H9 (cell line): ENCODE measurements around the gene MYLK4. TPM values are rescaled to one million over a fixed set of nuclear protein-coding genes. Genes with fewer than 3 reads are reported as not detected.

Experiments
- DNase-seq: peaks from one replicate; pipeline ENCODE4 v3.0.0-alpha.2; 2017
- H2AFZ ChIP-seq: one replicate; pipeline ENCODE4 v1.6.1; 2013; ENCODE audit warnings: mild to moderate bottlenecking, low read length, control low read depth, moderate library complexity
- H2AK5ac ChIP-seq: 2 replicates; pipeline ENCODE4 v1.6.1; 2013; ENCODE audit warnings: low read length, control low read depth, mixed read lengths; ENCODE audit not compliant: insufficient read length
- H2BK120ac ChIP-seq: one replicate; pipeline ENCODE4 v1.6.1; 2013; ENCODE audit warnings: low read depth, mild to moderate bottlenecking, low read length, control low read depth, inconsistent platforms; ENCODE audit not compliant: poor library complexity, severe bottlenecking
- H2BK12ac ChIP-seq: 2 replicates; pipeline ENCODE4 v1.6.1; 2013; ENCODE audit warnings: low read length, control low read depth, mixed read lengths, low read depth; ENCODE audit not compliant: insufficient read length
- H2BK15ac ChIP-seq: 2 replicates; pipeline ENCODE4 v1.6.1; 2013; ENCODE audit warnings: low read depth, low read length, control low read depth
- H2BK20ac ChIP-seq: one replicate; pipeline ENCODE4 v1.6.1; 2013; ENCODE audit warnings: low read depth, mild to moderate bottlenecking, low read length, control low read depth, inconsistent platforms; ENCODE audit not compliant: poor library complexity, severe bottlenecking
- H2BK5ac ChIP-seq: 2 replicates; pipeline ENCODE4 v1.6.1; 2013; ENCODE audit warnings: low read length, control low read depth, mixed read lengths; ENCODE audit not compliant: insufficient read length
- H3K14ac ChIP-seq: 2 replicates; pipeline ENCODE4 v1.6.1; 2013; ENCODE audit warnings: low read length, control low read depth; ENCODE audit not compliant: insufficient read depth
- H3K18ac ChIP-seq: 2 replicates; pipeline ENCODE4 v1.6.1; 2013; ENCODE audit warnings: low read depth, mild to moderate bottlenecking, mixed read lengths, low read length, control low read depth; ENCODE audit not compliant: insufficient read length
- H3K23ac ChIP-seq: 2 replicates; pipeline ENCODE4 v1.6.1; 2013; ENCODE audit warnings: low read length, control low read depth, mixed read lengths, low read depth; ENCODE audit not compliant: insufficient read length
- H3K23me2 ChIP-seq: 2 replicates; pipeline ENCODE4 v1.6.1; 2013; ENCODE audit warnings: low read depth, mild to moderate bottlenecking, mixed read lengths, low read length, control low read depth; ENCODE audit not compliant: insufficient read length, poor library complexity, severe bottlenecking
- H3K27ac ChIP-seq: 2 replicates; pipeline ENCODE4 v1.5.1; 2013; ENCODE audit warnings: low read length, control low read depth, mixed read lengths, low read depth; ENCODE audit not compliant: insufficient read length
- H3K27me3 ChIP-seq: 2 replicates; pipeline ENCODE4 v1.6.1; 2013; ENCODE audit warnings: low read length, control low read depth, inconsistent platforms; ENCODE audit not compliant: insufficient read depth
- H3K4ac ChIP-seq: 2 replicates; pipeline ENCODE4 v1.6.1; 2013; ENCODE audit warnings: low read depth, mild to moderate bottlenecking, control low read depth, inconsistent platforms, low read length, moderate library complexity
- H3K4me1 ChIP-seq: 2 replicates; pipeline ENCODE4 v1.6.1; 2013; ENCODE audit warnings: low read length, control low read depth, inconsistent platforms; ENCODE audit not compliant: insufficient read depth
- H3K4me2 ChIP-seq: 2 replicates; pipeline ENCODE4 v1.6.1; 2013; ENCODE audit warnings: low read length, control low read depth, mixed read lengths; ENCODE audit not compliant: insufficient read length, insufficient read depth
- H3K56ac ChIP-seq: 2 replicates; pipeline ENCODE4 v1.6.1; 2013; ENCODE audit warnings: low read depth, mild to moderate bottlenecking, mixed read lengths, low read length, control low read depth; ENCODE audit not compliant: insufficient read length
- H3K79me1 ChIP-seq: 2 replicates; pipeline ENCODE4 v1.6.1; 2013; ENCODE audit warnings: low read depth, mild to moderate bottlenecking, moderate library complexity, low read length, control low read depth, inconsistent platforms; ENCODE audit not compliant: insufficient read depth, poor library complexity, severe bottlenecking
- H3K79me2 ChIP-seq: 2 replicates; pipeline ENCODE4 v1.6.1; 2013; ENCODE audit warnings: low read length, control low read depth, inconsistent platforms; ENCODE audit not compliant: insufficient read depth
- H3K9ac ChIP-seq: 2 replicates; pipeline ENCODE4 v1.6.1; 2013; ENCODE audit warnings: low read length, control low read depth, mixed read lengths; ENCODE audit not compliant: insufficient read length; ENCODE audit errors: extremely low read depth
- H3K9me3 ChIP-seq: one replicate; pipeline ENCODE4 v1.6.1; 2013; ENCODE audit warnings: low read depth, low read length, inconsistent platforms; ENCODE audit not compliant: control insufficient read depth
- H3T11ph ChIP-seq: one replicate; pipeline ENCODE4 v1.6.1; 2013; ENCODE audit warnings: mild to moderate bottlenecking, low read length, control low read depth, inconsistent platforms
- H4K20me1 ChIP-seq: one replicate; pipeline ENCODE4 v1.6.1; 2013; ENCODE audit not compliant: control insufficient read depth, insufficient read length, insufficient read depth
- H4K5ac ChIP-seq: 2 replicates; pipeline ENCODE4 v1.6.1; 2013; ENCODE audit warnings: low read depth, mild to moderate bottlenecking, mixed read lengths, low read length, control low read depth; ENCODE audit not compliant: insufficient read length
- H4K8ac ChIP-seq: replicated peaks from 2 replicates; pipeline ENCODE4 v1.6.1; 2013; ENCODE audit warnings: low read length, control low read depth, mixed read lengths, low read depth; ENCODE audit not compliant: insufficient read length
- H4K91ac ChIP-seq: 2 replicates; pipeline ENCODE4 v1.6.1; 2013; ENCODE audit warnings: low read depth, mild to moderate bottlenecking, moderate library complexity, mixed read lengths, low read length, control low read depth; ENCODE audit not compliant: insufficient read length
- H3K27ac Mint-ChIP-seq, 3 experiments: 2 replicates in 2 of 3; 3 replicates in 1 of 3; pipeline ENCODE4 v1.8.0; 2020 to 2021; ENCODE audit warnings: mixed read lengths in 3 of 3, mild to moderate bottlenecking in 1 of 3, moderate library complexity in 1 of 3
- H3K27me3 Mint-ChIP-seq: 2 replicates; pipeline ENCODE4 v1.8.0; 2021; ENCODE audit warnings: low read depth, mild to moderate bottlenecking, moderate library complexity, mixed read lengths
- H3K36me3 Mint-ChIP-seq, 3 experiments: 2 replicates in 2 of 3; 3 replicates in 1 of 3; pipeline ENCODE4 v1.8.0; 2020 to 2021; ENCODE audit warnings: low read depth in 3 of 3, mixed read lengths in 3 of 3; ENCODE audit not compliant: insufficient read depth in 1 of 3
- H3K4me1 Mint-ChIP-seq, 2 experiments: 2 replicates each; pipeline ENCODE4 v1.8.0; 2020; ENCODE audit warnings: mixed read lengths in 2 of 2
- H3K4me3 Mint-ChIP-seq, 2 experiments: 2 replicates in 1 of 2; 3 replicates in 1 of 2; pipeline ENCODE4 v1.8.0; 2020 to 2021; ENCODE audit warnings: mild to moderate bottlenecking in 2 of 2, mixed read lengths in 2 of 2, moderate library complexity in 1 of 2
- H3K9me3 Mint-ChIP-seq, 2 experiments: 2 replicates in 1 of 2; 3 replicates in 1 of 2; pipeline ENCODE4 v1.8.0; 2020; ENCODE audit warnings: mild to moderate bottlenecking in 2 of 2, mixed read lengths in 2 of 2, moderate library complexity in 1 of 2
- WGBS: extraction: QIAGEN DNeasy Blood & Tissue Kit; methylation state at CpG from one replicate; pipeline ENCODE4 v1.1.7; 2013; ENCODE audit warnings: missing lambda C conversion rate, low lambda C conversion rate, mixed read lengths; ENCODE audit not compliant: insufficient read length; ENCODE audit errors: extremely low coverage; 5-methylcytosine and 5-hydroxymethylcytosine counted together
- total RNA-seq: library from RNA; stranded (reverse); gene quantifications from 2 replicates; pipeline ENCODE4 v1.2.1, GENCODE V29; 2021
- TF ChIP-seq, protein P1 (sequence below): fragments of 200-600 bp; sonication (generic); conservative IDR thresholded peaks from 3 replicates; pipeline ENCODE4 v1.8.0; 2021; ENCODE audit warnings: antibody characterized with exemption, mild to moderate bottlenecking

The MYLK4 gene
- total RNA-seq, 1 experiment from 2014 or later, result 0.28 TPM

DNA sequence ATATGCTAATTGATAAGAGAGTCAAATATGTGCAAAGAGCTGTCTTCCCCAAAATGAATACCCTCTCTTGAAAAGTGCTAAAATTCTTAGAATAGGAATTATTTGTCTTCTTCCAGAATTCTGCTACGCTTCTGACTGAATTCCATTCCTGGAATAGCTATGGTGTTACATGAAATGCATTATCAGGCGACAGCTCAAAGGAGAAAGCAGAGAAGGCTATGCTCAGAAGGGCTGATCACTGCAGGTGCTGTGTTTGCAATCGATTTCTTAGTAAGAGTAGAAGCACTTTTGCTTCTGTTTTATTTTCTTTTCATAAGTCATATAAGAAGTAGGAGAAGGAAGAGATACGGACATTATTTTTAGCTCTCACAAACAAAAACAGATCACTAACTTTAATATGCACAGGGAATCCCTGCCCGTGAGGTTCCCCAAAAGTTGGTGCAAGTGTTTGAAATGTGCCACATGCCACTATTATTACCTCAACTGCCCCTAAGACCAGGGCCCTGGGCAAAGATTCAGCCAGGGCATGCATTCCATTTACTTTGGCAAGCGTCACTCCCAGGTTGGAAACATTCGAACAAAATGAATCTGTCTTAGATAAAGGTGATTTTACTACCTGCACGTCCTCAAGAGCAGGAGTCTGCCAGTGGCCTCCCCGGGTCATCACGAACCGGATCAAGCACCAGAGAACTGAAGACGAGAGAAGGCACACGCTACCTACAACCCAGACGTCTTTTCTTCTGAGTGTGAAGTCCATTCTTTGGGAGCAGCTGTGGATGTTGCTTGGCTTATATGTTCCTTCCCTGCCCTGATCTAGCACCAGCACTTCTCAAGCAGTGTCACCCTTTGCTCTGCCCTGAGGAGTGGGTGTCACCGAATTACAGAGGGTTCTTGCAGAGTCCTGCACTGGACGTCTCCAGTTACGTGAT lies 7.2 kb downstream of the MYLK4 start:
- H3K18ac ChIP-seq, result no peak overlapping the region
- H3K23me2 ChIP-seq, result no peaks in the 10 kb centered on the region
- no peak overlapping the region for H3K23ac ChIP-seq
- H4K8ac ChIP-seq, result no peak overlapping the region
- Mint-ChIP-seq H3K4me1 (peaks cover 26 to 27% of the 10 kb centered on the region in 2 experiments), H3K36me3 (no peaks in the 10 kb centered on the region), H3K4me3 (no peak overlapping the region), H3K27ac (peak overlapping the region in 1 of 3 experiments; percentile 42; a peak in 1 of 7 replicates), H3K27me3 (peaks cover 4% of the 10 kb centered on the region; the same call in 1 of the 2 replicates), H3K9me3 (no peaks in the 10 kb centered on the region)
- H2BK15ac ChIP-seq, result no peak overlapping the region
- H3K9ac ChIP-seq, result no peak overlapping the region
- no peak overlapping the region for H2AFZ ChIP-seq
- no CpG with 5 or more reads among the region's 17 CpGs for WGBS
- H3T11ph ChIP-seq, result no peak overlapping the region
- no peaks in the 10 kb centered on the region for H3K27me3 ChIP-seq
- no peak overlapping the region for H2BK12ac ChIP-seq
- TF ChIP-seq, protein P1, sequence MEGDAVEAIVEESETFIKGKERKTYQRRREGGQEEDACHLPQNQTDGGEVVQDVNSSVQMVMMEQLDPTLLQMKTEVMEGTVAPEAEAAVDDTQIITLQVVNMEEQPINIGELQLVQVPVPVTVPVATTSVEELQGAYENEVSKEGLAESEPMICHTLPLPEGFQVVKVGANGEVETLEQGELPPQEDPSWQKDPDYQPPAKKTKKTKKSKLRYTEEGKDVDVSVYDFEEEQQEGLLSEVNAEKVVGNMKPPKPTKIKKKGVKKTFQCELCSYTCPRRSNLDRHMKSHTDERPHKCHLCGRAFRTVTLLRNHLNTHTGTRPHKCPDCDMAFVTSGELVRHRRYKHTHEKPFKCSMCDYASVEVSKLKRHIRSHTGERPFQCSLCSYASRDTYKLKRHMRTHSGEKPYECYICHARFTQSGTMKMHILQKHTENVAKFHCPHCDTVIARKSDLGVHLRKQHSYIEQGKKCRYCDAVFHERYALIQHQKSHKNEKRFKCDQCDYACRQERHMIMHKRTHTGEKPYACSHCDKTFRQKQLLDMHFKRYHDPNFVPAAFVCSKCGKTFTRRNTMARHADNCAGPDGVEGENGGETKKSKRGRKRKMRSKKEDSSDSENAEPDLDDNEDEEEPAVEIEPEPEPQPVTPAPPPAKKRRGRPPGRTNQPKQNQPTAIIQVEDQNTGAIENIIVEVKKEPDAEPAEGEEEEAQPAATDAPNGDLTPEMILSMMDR, result no peak
- H3K56ac ChIP-seq, result no peak overlapping the region
- H4K20me1 ChIP-seq, result no peaks in the 10 kb centered on the region
- H2BK5ac ChIP-seq, result no peak overlapping the region
- no peak overlapping the region for H4K5ac ChIP-seq
- no peak overlapping the region for H4K91ac ChIP-seq
- no peak overlapping the region for H2BK20ac ChIP-seq
- H3K79me1 ChIP-seq, result no peaks in the 10 kb centered on the region
- no peak overlapping the region for H3K27ac ChIP-seq
- no peak overlapping the region for H3K14ac ChIP-seq
- H2BK120ac ChIP-seq, result no peak overlapping the region
- no peak for DNase-seq
- H3K4me2 ChIP-seq, result no peak overlapping the region
- H3K4ac ChIP-seq, result no peak overlapping the region
- H3K4me1 ChIP-seq, result no peaks in the 10 kb centered on the region
- no peaks in the 10 kb centered on the region for H3K9me3 ChIP-seq
- H3K79me2 ChIP-seq, result no peaks in the 10 kb centered on the region
- no peak overlapping the region for H2AK5ac ChIP-seq
